HG03575 (cell line): ENCODE results near the gene SLC24A4.
"Not testable (repeated sequence)": the region's sequence is repeated elsewhere in the genome, so short reads cannot be mapped to it uniquely, and the experiment has no call there.

ENCODE experiments used
- ATAC-seq: cut with Tn5 transposase; IDR thresholded peaks from one replicate; pipeline ENCODE4 v1.9.1; 2021; ENCODE audit not compliant: unreplicated experiment, insufficient number of reproducible peaks, low FRiP score; ENCODE audit errors: extremely low read depth

The SLC24A4 gene

GRCh38 chr14:92397150-92397952 is 74.4 kb downstream of the SLC24A4 start:
- no peak for ATAC-seq

GRCh38 chr14:92397953-92398564 is 75.1 kb downstream of the SLC24A4 start:
- no peak for ATAC-seq

- no peak for ATAC-seq
Observed at GRCh38 chr14:92398888-92399636, 76.1 kb downstream of the SLC24A4 start.

- ATAC-seq: no peak
Observed at GRCh38 chr14:92400579-92401444, 77.8 kb downstream of the SLC24A4 start.

- ATAC-seq: no peak
Observed at GRCh38 chr14:92401561-92401960, 78.6 kb downstream of the SLC24A4 start.

GRCh38 chr14:92402500-92402899 is 79.5 kb downstream of the SLC24A4 start:
- ATAC-seq: not testable (repeated sequence)

- no peak for ATAC-seq
Observed at GRCh38 chr14:92404018-92404417, 81.1 kb downstream of the SLC24A4 start.

GRCh38 chr14:92404421-92404820 is 81.5 kb downstream of the SLC24A4 start:
- no peak for ATAC-seq

GRCh38 chr14:92404938-92405337 is 82.0 kb downstream of the SLC24A4 start:
- ATAC-seq: no peak

GRCh38 chr14:92407410-92407809 is 84.4 kb downstream of the SLC24A4 start:
- no peak for ATAC-seq

GRCh38 chr14:92409043-92409442 is 86.1 kb downstream of the SLC24A4 start:
- ATAC-seq: no peak

GRCh38 chr14:92411135-92411534 is 88.2 kb downstream of the SLC24A4 start:
- ATAC-seq: no peak

GRCh38 chr14:92411941-92412340 is 89.0 kb downstream of the SLC24A4 start:
- no peak for ATAC-seq

- no peak for ATAC-seq
Observed at GRCh38 chr14:92412912-92413311, 89.9 kb downstream of the SLC24A4 start.

GRCh38 chr14:92413379-92413778 is 90.4 kb downstream of the SLC24A4 start:
- no peak for ATAC-seq

- ATAC-seq: no peak
Observed at GRCh38 chr14:92414690-92415445, 91.9 kb downstream of the SLC24A4 start.

GRCh38 chr14:92415969-92416368 is 93.0 kb downstream of the SLC24A4 start:
- ATAC-seq: no peak

GRCh38 chr14:92416544-92416943 is 93.6 kb downstream of the SLC24A4 start:
- ATAC-seq: no peak
